Stimulated activated CD8-positive, alpha-beta memory T cell treated with anti-CD3 and anti-CD28 coated beads, Interleukin-4, amount 100 ng/mL, for 48 hours (primary cell): ENCODE data around the gene ALCAM.

Experiments
- DNase-seq: peaks from one replicate; pipeline ENCODE4 v3.0.0-alpha.2; 2020

ALCAM gene

GRCh38 chr3:105431200-105431599 lies 64.5 kb downstream of the ALCAM start:
- DNase-seq, result no peak

DNA sequence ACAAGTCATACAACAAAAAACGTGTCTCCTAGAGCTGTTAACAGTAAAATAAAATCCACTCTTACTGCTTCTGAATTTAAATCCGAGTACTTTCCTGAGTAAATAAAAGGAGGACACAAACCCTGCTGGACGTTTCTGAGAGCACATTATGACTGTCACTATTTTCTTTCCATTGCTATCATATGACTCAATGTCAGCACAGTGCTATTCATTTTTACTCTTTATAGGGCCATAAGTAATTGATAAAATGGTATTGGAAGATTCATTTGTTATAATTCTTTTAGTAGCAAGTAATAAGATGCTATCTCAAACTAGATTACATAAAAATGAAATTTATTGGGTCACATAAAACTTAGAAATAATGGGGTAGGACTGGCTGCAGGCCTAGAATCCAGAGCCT lies 68.6 kb downstream of the ALCAM start:
- DNase-seq, result no peak

- DNase-seq, result no peak
These were observed 70.0 kb downstream of the ALCAM start for GRCh38 chr3:105436687-105437086.

GRCh38 chr3:105440113-105440512 lies 73.4 kb downstream of the ALCAM start:
- no peak for DNase-seq

DNA sequence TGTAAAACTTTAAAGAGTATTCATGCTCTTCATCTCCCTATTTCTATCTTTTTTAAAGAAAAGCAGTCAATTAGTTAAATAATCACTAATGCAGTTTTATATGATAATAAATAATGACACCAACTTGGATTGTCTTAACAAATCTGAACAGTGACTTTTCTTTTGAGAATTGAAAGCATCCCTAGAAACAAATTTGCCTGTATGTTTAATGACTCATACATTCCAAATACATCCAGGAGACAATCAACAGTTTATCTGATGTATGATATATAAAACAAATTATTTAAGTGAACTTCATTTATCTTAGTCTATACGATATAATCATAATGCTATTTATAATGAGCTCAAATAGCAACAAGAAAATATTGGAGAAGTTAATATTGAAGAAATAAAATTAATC lies 78.0 kb downstream of the ALCAM start:
- DNase-seq, result no peak

DNA sequence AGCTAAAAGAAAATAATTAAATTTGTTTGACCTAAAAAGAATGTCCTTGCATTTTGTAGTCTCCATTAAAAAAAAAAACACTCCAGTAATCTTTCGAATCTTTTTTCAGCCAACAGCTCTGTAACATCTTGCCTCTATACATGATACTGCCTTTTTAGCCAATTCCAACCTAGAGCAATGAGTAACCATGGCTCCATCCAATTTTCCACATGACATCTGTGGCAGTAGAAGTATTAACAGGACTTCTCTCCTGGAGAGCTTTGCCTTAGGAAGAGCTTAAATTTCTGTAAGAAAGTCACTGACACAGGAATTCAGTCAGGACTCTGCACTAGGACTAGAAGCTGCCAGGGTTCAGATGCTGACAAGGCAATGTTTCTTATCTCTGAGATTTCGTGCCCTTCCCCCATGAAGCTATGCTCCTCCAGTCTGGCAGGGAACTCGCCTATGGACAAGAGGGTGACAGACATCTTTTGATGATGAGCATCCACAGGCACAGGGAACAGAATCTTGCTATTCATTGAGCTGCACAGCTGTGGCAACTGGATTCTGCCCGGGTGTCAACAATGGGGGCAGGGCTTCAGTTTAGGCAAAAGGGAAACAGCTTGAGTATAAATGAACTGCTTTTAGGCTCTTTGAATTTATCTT lies 81.8 kb downstream of the ALCAM start:
- DNase-seq, result no peak

DNA sequence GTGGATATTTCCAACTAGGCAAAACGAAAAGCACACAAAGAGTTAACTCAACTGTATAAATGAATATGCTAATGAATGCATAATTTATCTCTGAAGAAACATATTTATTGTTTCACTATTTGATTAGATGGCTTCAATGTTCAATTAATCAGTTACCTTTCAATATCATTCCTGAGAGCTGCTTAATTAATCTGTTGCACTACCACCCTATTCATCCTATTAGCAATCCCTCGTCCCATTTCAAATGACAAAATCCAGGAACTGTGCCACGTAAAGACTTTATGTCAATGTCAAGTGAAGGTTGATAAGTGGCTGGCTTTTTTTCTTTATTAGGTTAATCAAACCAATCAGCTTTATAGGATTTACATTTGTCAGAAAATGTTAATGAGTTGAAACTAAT lies 82.7 kb downstream of the ALCAM start:
- DNase-seq, result no peak

GRCh38 chr3:105456017-105456416 lies 89.3 kb downstream of the ALCAM start:
- DNase-seq, result no peak

- DNase-seq, result no peak
These were observed 92.0 kb downstream of the ALCAM start for GRCh38 chr3:105458518-105459215.

GRCh38 chr3:105459566-105460290 lies 93.0 kb downstream of the ALCAM start:
- no peak for DNase-seq

DNA sequence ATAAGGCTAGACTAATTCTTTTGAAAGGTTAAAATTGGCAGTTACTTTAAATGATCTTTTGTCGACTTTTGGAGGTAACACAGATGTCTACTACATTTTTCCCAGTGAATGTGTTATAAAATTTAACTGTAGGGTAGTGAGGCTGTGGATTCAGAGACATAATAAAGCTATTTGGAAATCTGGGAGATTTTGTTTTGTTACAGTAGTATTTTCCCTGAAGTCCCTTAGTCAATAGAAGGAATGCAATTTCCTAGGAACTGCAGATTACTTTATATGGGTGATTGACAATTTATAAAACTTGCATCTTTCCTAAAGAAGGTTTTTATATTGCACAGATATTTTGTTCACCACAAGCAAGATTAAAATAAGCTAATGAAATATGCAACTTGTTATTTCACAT lies 96.9 kb downstream of the ALCAM start:
- DNase-seq, result no peak

- no peak for DNase-seq
These were observed 98.6 kb downstream of the ALCAM start for GRCh38 chr3:105465251-105465853.

DNA sequence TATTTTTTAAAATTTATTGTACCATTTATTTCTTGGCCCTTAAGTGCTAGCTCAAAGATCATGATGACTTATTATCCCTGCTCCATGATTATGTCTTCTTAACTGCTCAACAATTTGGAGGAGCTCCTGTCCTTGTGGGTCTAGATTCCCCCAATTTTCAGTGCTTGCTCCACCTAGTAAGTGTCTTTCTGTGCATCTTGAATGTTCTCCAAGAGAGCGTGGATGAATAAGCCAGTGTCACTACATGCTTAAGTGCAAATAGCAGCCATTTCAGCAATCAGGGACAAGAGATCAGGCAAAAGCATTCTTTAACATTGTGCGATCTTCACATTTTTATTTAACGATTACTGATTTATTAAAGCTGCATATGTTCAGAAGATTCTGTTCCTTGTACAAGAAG lies 99.4 kb downstream of the ALCAM start:
- no peak for DNase-seq

GRCh38 chr3:105466495-105467404 lies 100.0 kb downstream of the ALCAM start:
- DNase-seq, result no peak

- no peak for DNase-seq
These were observed 104.1 kb downstream of the ALCAM start for GRCh38 chr3:105470851-105471250.

DNA sequence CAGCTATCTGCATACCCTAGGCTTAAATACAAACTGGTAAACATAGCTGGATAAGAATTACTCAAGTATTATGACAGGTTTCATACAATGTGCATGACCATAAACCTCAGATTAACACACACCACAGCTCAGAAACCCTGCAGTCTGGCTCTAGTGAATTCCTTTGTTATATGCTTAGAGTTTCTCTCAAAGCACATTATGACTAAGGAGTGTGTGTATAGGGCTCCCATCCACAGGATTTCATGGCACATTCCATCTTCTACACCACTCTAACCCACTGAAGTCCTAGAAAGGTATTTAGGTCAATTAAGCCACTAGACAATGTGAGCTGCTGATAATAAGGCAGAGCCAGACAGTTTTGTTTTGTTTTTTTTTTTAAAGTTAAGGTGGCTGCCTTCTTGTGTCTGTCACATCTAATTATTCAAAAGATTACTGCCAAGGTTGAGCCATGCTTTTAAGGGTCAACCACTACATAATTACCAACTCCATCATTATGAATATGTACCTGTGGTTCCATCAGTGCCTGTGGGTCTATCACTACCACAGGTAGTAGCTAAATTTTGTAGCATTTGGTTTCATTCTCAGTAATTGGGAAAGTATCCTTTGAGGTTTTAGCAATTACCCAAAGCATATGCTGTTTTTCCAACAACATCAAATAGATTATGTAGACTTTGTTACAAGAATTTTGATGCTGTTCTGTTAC lies 107.0 kb downstream of the ALCAM start:
- no peak for DNase-seq

DNA sequence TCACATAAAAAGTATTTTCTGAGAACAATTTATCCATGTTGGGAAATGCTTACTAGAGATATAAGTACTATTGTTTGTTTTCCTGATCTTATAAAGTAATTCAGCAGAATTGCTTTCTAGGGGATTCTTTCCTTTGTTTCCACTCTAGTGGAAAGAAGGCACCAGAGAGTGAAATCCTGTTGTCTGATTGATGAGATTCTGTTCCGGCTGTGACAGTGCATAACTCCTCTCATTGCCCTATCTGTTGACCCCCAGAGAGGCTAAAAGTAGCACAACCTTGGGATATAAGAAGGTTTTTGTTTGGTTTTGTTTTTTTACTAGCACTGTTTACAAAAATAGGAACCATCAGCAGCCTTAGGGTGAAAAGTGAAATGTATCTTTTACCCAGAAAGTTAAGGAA lies 114.1 kb downstream of the ALCAM start:
- no peak for DNase-seq

- DNase-seq, result no peak
These were observed 116.8 kb downstream of the ALCAM start for GRCh38 chr3:105483476-105483875.

DNA sequence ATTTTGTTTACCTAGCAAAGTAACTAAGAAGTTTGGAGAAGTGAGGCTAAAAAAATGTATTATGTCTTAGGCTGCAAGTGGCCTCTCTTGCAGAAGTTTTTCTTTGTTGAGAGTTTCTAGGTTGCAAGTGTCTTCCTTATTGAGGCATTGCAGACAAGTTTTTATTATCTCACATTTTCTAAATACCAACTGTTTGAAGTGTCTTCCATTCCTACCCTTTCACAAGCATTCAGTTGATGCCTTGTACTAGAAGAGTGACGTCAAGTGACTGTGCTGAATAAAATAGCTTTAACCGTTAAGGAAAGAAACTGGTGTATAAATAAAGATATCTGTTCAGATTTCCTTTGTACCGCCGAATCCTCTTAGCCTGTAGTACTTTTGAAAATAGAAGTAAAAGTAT lies 123.3 kb downstream of the ALCAM start:
- no peak for DNase-seq

DNA sequence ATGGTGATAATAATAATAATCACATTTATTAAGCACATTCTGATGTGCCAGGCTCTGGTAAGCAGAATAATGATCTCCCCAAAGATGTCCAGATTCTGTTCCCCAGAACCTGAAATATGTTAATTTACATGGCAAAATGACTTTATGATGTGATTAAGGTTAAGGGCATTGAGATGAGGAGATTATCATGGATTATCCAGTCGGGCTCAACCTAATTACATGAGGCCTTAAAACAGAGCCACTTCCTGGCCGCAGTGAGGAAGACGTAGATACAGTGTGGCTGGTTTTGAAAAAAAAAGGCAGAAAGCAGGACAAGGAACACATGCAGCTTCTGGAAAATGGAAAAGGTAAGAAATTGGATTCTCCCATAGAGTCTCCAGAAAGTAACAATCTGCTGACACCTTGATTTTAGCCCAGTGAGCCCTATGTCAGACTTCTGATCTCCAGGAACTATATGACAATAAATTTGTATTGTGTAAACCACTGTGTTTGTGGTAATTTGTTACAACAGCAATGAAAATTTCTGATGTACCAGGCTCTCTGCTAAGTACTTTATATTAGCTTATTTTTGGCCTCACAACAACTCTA lies 126.7 kb downstream of the ALCAM start:
- no peak for DNase-seq

- DNase-seq, result no peak
These were observed 128.3 kb downstream of the ALCAM start for GRCh38 chr3:105495021-105495420.

DNA sequence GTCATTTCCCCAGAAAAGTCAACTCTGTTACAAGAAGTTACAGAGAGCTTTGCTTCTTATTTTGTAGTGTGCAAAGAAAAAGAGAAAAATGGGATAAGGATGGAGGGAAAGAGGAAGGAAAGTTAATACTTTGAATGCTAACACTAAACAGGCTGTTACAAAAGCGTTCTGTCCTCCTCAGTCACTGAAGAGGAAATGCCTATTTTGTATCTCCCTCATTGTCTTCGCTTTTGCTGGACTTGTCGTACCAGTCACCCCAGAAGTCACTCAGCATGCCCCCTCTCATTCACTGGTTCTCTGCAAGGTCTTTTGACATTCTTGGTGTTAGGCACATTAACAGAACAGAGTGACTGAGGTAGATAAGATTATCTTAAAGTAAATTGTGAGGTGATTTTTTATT lies 129.6 kb downstream of the ALCAM start:
- DNase-seq, result no peak
